HG03064 (cell line): Measurements from ENCODE around the gene RFPL2.
"Not testable (repeated sequence)": the region's sequence is repeated elsewhere in the genome, so short reads cannot be mapped to it uniquely, and the experiment has no call there.

Experiments
- ATAC-seq: cut with Tn5 transposase; IDR thresholded peaks from one replicate; pipeline ENCODE4 v1.9.1; 2021; ENCODE audit warnings: low read depth; ENCODE audit not compliant: unreplicated experiment

RFPL2 gene

DNA sequence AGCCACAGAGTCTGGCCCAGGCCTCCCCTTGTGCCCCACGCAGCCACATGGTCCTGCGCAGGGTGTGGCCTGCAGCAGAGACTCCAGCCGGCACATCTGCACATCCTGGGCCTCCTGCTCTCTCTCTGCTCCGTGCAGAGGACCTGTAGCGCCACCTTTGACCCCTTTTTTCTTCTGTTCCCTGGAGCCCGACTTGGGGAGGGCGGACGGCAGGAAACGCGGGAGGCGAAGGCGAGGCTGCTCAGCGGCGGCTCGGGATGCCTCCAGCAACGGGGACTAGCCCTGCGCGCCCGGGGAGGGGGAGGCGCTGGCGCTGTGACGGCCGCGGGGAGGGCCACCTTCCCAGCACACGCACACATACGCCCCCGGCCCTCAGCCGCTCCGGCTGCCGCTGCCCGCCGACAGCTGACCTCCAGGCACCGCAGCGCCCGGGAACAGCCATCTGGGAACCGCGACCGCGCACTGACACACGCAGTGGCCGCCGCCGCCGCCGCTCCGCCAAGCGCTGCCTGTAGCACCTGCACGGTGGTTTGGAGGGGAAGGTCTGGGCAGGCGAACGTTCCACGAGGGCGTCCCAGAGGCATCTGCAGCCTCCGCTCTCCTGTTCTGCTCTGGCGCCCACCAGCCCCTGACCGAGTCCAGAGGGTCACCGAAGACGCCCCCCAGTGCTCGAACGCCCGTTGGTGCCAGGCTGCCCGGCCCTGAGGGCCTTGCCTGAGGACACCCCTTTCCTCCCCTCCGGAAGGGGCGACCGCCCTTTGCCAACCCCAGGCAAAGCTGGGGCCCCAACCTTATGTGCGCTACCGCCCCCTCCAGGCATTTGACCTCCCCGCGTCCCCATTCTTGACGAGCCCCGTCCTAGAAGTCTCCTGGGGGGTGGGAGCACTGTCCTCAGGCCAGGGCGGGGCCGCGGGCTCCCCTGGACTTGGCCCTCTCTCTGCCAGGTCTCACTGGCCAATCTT lies 28.9 kb downstream of the RFPL2 start:
- ATAC-seq: no peak

DNA sequence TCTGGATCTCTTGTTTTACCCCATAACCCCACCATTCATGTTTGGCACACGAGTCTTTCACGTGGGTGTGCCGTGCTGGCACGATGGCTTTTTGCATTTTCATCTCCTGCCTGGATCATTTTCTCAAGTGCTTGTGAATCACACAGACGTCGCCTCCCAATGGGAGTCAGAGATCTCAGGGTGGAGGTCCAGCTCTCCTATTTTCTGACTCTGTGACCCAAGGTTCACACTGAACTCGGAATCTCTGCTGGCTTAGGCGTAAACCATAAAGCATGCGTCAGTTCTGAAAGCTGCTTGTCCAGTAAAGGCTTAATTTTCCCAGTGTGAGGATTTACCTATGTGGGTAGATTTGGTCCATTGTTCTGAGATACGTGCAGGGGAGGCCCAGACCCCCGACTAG lies 29.8 kb downstream of the RFPL2 start:
- ATAC-seq: no peak

DNA sequence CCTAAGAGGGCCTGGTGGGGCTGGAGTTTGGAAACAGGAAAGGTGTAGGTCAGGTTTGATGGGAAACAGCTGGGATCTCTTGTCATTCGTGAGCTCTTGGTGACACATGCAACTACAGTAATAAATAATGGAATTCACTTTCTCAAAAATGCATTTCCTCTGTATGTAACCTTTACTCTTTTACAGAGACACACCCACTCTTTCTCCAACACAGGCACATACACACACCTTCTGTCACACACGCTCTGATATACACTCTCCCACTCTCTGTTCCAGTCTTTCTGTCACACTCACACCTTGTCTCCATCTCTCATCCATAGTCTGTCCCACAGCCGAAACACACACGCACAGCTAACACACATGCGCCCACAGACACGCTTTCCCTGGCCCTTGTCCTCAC lies 39.2 kb downstream of the RFPL2 start:
- ATAC-seq: no peak

- no peak for ATAC-seq
These were observed 40.6 kb downstream of the RFPL2 start for GRCh38 chr22:32164075-32164860.

GRCh38 chr22:32160411-32160810 lies 44.5 kb downstream of the RFPL2 start:
- not testable (repeated sequence) for ATAC-seq

GRCh38 chr22:32158712-32159533 lies 46.0 kb downstream of the RFPL2 start, which contains the start of gene C22orf42:
TSS of gene C22orf42 (minus strand) at chr22:32159303. CDS start at chr22:32159215, 88 bp downstream.
- ATAC-seq: no peak

DNA sequence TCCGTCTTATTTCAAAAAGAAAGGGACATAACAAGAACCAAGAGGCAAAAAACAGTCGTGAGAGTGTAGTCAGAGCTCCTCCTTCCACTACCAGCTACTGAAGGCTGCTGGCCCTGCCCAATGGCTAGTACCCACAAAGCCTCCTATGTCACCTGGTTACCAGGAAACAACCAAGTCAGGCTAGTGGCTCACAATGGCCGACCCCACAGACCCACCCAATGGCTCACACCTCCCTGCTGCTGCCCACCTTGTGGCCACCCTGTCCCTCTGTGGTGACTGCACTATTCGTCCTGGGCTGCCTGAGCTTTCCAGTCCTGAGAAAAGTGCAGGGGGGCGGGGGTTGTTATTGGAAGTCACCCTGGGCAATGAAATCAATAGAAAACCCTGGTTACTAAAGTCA lies 47.2 kb downstream of the RFPL2 start:
- ATAC-seq: not testable (repeated sequence)

- not testable (repeated sequence) for ATAC-seq
These were observed 50.1 kb downstream of the RFPL2 start for GRCh38 chr22:32154727-32155126.

- not testable (repeated sequence) for ATAC-seq
These were observed 53.2 kb downstream of the RFPL2 start for GRCh38 chr22:32151641-32152040.

- not testable (repeated sequence) for ATAC-seq
These were observed 54.2 kb downstream of the RFPL2 start for GRCh38 chr22:32150647-32151046.

DNA sequence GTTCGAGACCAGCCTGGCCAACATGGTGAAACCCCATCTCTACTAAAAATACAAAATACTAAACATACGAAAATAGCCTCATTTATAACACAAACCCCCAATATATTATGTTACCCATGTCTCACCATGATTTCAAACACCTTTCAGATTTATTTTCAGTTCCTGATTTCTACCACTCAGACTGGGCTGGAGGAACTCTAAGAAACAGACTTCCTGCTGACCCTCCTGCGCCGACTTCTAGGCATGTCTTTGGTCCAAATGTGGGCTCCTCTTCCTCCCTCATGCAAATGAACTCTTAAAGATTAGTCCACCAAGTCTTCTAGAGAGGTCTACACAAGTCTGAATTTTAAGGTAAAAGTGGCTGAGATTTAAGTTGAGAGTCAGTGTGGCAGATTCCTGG lies 56.5 kb downstream of the RFPL2 start:
- not testable (repeated sequence) for ATAC-seq

GRCh38 chr22:32147128-32147527 lies 57.7 kb downstream of the RFPL2 start:
- ATAC-seq: not testable (repeated sequence)

GRCh38 chr22:32144496-32145274 lies 60.2 kb downstream of the RFPL2 start:
- ATAC-seq: no peak

DNA sequence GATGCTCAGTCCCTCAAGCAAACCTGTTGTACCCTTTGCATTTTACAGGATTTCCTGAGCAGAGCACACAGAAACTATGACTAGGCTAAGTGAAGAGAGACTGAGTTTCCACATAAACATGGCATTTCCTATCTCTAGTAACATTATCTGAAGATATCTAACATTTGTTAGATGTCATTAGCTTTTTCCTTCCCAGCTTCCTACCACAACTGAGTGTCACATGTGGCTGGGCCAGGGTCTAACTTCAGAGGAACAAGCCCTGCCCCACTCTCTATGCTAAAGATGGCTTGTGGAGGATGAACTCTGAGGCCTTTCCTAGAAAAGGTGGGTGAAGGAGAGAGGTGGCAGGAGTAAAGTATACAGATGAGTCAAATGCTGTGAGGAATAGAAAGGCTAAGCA lies 62.3 kb downstream of the RFPL2 start:
- no peak for ATAC-seq

DNA sequence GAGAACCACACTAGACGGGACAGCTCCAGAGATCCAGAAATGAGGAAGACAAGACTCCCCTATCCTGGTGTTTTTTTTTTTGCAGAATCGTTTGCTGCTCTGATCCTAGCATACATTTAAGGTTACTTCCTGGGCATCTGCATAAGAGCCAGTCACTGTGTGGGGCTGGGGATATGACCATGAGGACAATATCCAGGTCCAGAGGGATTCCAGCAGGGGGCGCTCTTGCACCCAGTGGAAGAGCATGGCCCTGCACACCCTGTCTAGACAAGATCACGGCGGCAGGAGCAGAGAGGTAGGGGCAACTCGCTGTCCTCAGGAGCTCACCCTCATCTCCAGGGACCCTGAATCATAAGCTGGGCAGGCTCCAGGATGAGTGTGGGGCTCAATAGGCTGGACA lies 64.2 kb downstream of the RFPL2 start:
- ATAC-seq: not testable (repeated sequence)
